ENCODE results near the gene RAB9A.
A peak's percentile ranks its signal among the peaks of the same experiment; 100 is the strongest.

RAB9A gene

GRCh38 chrX:13650318-13650717 is 38.6 kb upstream of the RAB9A start:
- DNase-seq (ENCODE audit: low read depth), result no peak
- TF ChIP-seq, protein P1, sequence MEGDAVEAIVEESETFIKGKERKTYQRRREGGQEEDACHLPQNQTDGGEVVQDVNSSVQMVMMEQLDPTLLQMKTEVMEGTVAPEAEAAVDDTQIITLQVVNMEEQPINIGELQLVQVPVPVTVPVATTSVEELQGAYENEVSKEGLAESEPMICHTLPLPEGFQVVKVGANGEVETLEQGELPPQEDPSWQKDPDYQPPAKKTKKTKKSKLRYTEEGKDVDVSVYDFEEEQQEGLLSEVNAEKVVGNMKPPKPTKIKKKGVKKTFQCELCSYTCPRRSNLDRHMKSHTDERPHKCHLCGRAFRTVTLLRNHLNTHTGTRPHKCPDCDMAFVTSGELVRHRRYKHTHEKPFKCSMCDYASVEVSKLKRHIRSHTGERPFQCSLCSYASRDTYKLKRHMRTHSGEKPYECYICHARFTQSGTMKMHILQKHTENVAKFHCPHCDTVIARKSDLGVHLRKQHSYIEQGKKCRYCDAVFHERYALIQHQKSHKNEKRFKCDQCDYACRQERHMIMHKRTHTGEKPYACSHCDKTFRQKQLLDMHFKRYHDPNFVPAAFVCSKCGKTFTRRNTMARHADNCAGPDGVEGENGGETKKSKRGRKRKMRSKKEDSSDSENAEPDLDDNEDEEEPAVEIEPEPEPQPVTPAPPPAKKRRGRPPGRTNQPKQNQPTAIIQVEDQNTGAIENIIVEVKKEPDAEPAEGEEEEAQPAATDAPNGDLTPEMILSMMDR (IDR thresholded peaks at IDR 0.05; ENCODE audit: control insufficient read depth, insufficient read depth, low read depth, low read length, missing control alignments), result no peak
- no peak overlapping the region for H3K4me3 ChIP-seq (ENCODE audit: control insufficient read depth, low read depth, low read length)

DNA sequence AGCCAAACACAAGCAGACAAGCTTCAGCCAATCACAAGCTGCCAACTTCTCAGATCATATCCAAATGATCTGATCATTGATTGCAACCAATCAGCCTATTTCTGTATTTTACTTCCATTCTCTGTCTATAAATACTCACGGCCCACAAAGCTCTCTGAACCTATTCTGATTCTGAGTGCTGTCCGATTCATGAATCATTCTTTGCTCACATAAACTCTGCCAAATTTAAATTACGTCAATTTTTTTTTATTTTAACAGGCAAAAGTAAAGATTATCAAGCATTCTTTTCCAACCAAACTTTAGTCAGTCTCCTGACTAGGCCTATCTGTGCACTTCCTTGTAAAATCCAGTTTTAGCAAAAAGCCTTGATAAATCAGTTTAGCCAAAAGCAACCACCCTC is 37.8 kb upstream of the RAB9A start:
- TF ChIP-seq, protein P1 (IDR thresholded peaks at IDR 0.05; ENCODE audit: control insufficient read depth, insufficient read depth, low read depth, low read length, missing control alignments), result no peak
- DNase-seq (ENCODE audit: low read depth), result no peak
- no peak overlapping the region for H3K4me3 ChIP-seq (ENCODE audit: control insufficient read depth, low read depth, low read length)

- DNase-seq (ENCODE audit: low read depth), result peak; percentile 79
- TF ChIP-seq, protein P1 (IDR thresholded peaks at IDR 0.05; ENCODE audit: control insufficient read depth, insufficient read depth, low read depth, low read length, missing control alignments), result no peak
These were observed 36.6 kb upstream of the RAB9A start for GRCh38 chrX:13652287-13652793.

GRCh38 chrX:13652850-13653693 is 35.9 kb upstream of the RAB9A start, which contains the start of gene TCEANC:
Gene TCEANC (plus strand): TSS chrX:13653141. CDS start chrX:13662509, 9,368 bp downstream.
- TF ChIP-seq, protein P1 (IDR thresholded peaks at IDR 0.05; ENCODE audit: control insufficient read depth, insufficient read depth, low read depth, low read length, missing control alignments), result no peak
- peak; percentile 92 for DNase-seq (ENCODE audit: low read depth)
- H3K4me3 ChIP-seq (ENCODE audit: control insufficient read depth, low read depth, low read length), result peak within 1 kb of the TSS; percentile 82

More at GRCh38 chrX:13652287-13652793, 36.6 kb upstream of the RAB9A start:
- H3K4me3 ChIP-seq (ENCODE audit: control insufficient read depth, low read depth, low read length), result peak overlapping the region; percentile 45

GRCh38 chrX:13654116-13654515 is 34.8 kb upstream of the RAB9A start:
- no peak overlapping the region for H3K4me3 ChIP-seq (ENCODE audit: control insufficient read depth, low read depth, low read length)
- TF ChIP-seq, protein P1 (IDR thresholded peaks at IDR 0.05; ENCODE audit: control insufficient read depth, insufficient read depth, low read depth, low read length, missing control alignments), result no peak
- no peak for DNase-seq (ENCODE audit: low read depth)

- TF ChIP-seq, protein P1 (IDR thresholded peaks at IDR 0.05; ENCODE audit: control insufficient read depth, insufficient read depth, low read depth, low read length, missing control alignments), result no peak
- DNase-seq (ENCODE audit: low read depth), result no peak
- no peak overlapping the region for H3K4me3 ChIP-seq (ENCODE audit: control insufficient read depth, low read depth, low read length)
These were observed 33.3 kb upstream of the RAB9A start for GRCh38 chrX:13655674-13656073.
